Measurements from ENCODE around the gene SAFB.
A peak's percentile ranks its signal among the peaks of the same experiment; 100 is the strongest.

Gene SAFB

GRCh38 chr19:5632241-5632612 is 9.3 kb downstream of the SAFB start:
- no peak for FAIRE-seq
- no peak for DNase-seq (ENCODE audit: insufficient read length)
- TF ChIP-seq POLR2A (IDR thresholded peaks at IDR 0.05; ENCODE audit: low read depth, low read length), result no peak
- no peak for TF ChIP-seq TAF1 (IDR thresholded peaks at IDR 0.05; ENCODE audit: borderline replicate concordance, low read depth, low read length)
- no peak for TF ChIP-seq POLR2AphosphoS5 (IDR thresholded peaks at IDR 0.05; ENCODE audit: low read depth, low read length)

- no peak for DNase-seq (ENCODE audit: insufficient read length)
- FAIRE-seq, result no peak
- TF ChIP-seq POLR2AphosphoS5 (IDR thresholded peaks at IDR 0.05; ENCODE audit: low read depth, low read length) (no peak), POLR2A (IDR thresholded peaks at IDR 0.05; ENCODE audit: low read depth, low read length) (0 out of 2 replicates have a peak, but pooled peaks have one; percentile 24)
Measured at GRCh38 chr19:5632657-5633056, 9.8 kb downstream of the SAFB start.

- FAIRE-seq, result no peak
- no peak for TF ChIP-seq POLR2A (IDR thresholded peaks at IDR 0.05; ENCODE audit: low read depth, low read length)
- no peak for TF ChIP-seq POLR2AphosphoS5 (IDR thresholded peaks at IDR 0.05; ENCODE audit: low read depth, low read length)
- no peak for TF ChIP-seq TAF1 (IDR thresholded peaks at IDR 0.05; ENCODE audit: borderline replicate concordance, low read depth, low read length)
- DNase-seq (ENCODE audit: insufficient read length), result no peak
Measured at GRCh38 chr19:5635427-5635826, 12.5 kb downstream of the SAFB start.

- TF ChIP-seq POLR2A (IDR thresholded peaks at IDR 0.05; ENCODE audit: low read depth, low read length) (no peak), POLR2AphosphoS5 (IDR thresholded peaks at IDR 0.05; ENCODE audit: low read depth, low read length) (no peak), TAF1 (IDR thresholded peaks at IDR 0.05; ENCODE audit: borderline replicate concordance, low read depth, low read length) (no peak)
- FAIRE-seq (no peak), DNase-seq (ENCODE audit: insufficient read length) (no peak)
Measured at GRCh38 chr19:5637971-5638370, 15.1 kb downstream of the SAFB start.

GRCh38 chr19:5641171-5641570 is 18.3 kb downstream of the SAFB start:
- DNase-seq (ENCODE audit: insufficient read length), result no peak
- no peak for FAIRE-seq
- no peak for TF ChIP-seq POLR2AphosphoS5 (IDR thresholded peaks at IDR 0.05; ENCODE audit: low read depth, low read length)
- TF ChIP-seq POLR2A (IDR thresholded peaks at IDR 0.05; ENCODE audit: low read depth, low read length), result no peak
- no peak for TF ChIP-seq TAF1 (IDR thresholded peaks at IDR 0.05; ENCODE audit: borderline replicate concordance, low read depth, low read length)

GRCh38 chr19:5642204-5642603 is 19.3 kb downstream of the SAFB start:
- TF ChIP-seq POLR2A (IDR thresholded peaks at IDR 0.05; ENCODE audit: low read depth, low read length) (no peak), TAF1 (IDR thresholded peaks at IDR 0.05; ENCODE audit: borderline replicate concordance, low read depth, low read length) (no peak), POLR2AphosphoS5 (IDR thresholded peaks at IDR 0.05; ENCODE audit: low read depth, low read length) (no peak)
- FAIRE-seq, result no peak

GRCh38 chr19:5643060-5643459 is 20.2 kb downstream of the SAFB start:
- no peak for TF ChIP-seq POLR2AphosphoS5 (IDR thresholded peaks at IDR 0.05; ENCODE audit: low read depth, low read length)
- no peak for TF ChIP-seq POLR2A (IDR thresholded peaks at IDR 0.05; ENCODE audit: low read depth, low read length)
- TF ChIP-seq TAF1 (IDR thresholded peaks at IDR 0.05; ENCODE audit: borderline replicate concordance, low read depth, low read length), result no peak
- DNase-seq (ENCODE audit: insufficient read length) (no peak), FAIRE-seq (no peak)

More at GRCh38 chr19:5642204-5642603, 19.3 kb downstream of the SAFB start:
- no peak for DNase-seq (ENCODE audit: insufficient read length)

GRCh38 chr19:5644037-5644436 is 21.2 kb downstream of the SAFB start:
- FAIRE-seq (no peak), DNase-seq (ENCODE audit: insufficient read length) (no peak)
- no peak for TF ChIP-seq POLR2AphosphoS5 (IDR thresholded peaks at IDR 0.05; ENCODE audit: low read depth, low read length)
- TF ChIP-seq TAF1 (IDR thresholded peaks at IDR 0.05; ENCODE audit: borderline replicate concordance, low read depth, low read length), result no peak
- no peak for TF ChIP-seq POLR2A (IDR thresholded peaks at IDR 0.05; ENCODE audit: low read depth, low read length)

GRCh38 chr19:5645409-5645808 is 22.5 kb downstream of the SAFB start:
- no peak for TF ChIP-seq POLR2AphosphoS5 (IDR thresholded peaks at IDR 0.05; ENCODE audit: low read depth, low read length)
- no peak for TF ChIP-seq POLR2A (IDR thresholded peaks at IDR 0.05; ENCODE audit: low read depth, low read length)
- no peak for TF ChIP-seq TAF1 (IDR thresholded peaks at IDR 0.05; ENCODE audit: borderline replicate concordance, low read depth, low read length)
- DNase-seq (ENCODE audit: insufficient read length) (no peak), FAIRE-seq (no peak)

- DNase-seq (ENCODE audit: insufficient read length) (no peak), FAIRE-seq (no peak)
- TF ChIP-seq TAF1 (IDR thresholded peaks at IDR 0.05; ENCODE audit: borderline replicate concordance, low read depth, low read length) (no peak), POLR2AphosphoS5 (IDR thresholded peaks at IDR 0.05; ENCODE audit: low read depth, low read length) (no peak), POLR2A (IDR thresholded peaks at IDR 0.05; ENCODE audit: low read depth, low read length) (no peak)
Measured at GRCh38 chr19:5646703-5647102, 23.8 kb downstream of the SAFB start.

GRCh38 chr19:5648464-5648863 is 25.6 kb downstream of the SAFB start:
- DNase-seq (ENCODE audit: insufficient read length) (no peak), FAIRE-seq (no peak)
- TF ChIP-seq TAF1 (IDR thresholded peaks at IDR 0.05; ENCODE audit: borderline replicate concordance, low read depth, low read length) (no peak), POLR2AphosphoS5 (IDR thresholded peaks at IDR 0.05; ENCODE audit: low read depth, low read length) (no peak), POLR2A (IDR thresholded peaks at IDR 0.05; ENCODE audit: low read depth, low read length) (no peak)

- FAIRE-seq (no peak), DNase-seq (ENCODE audit: insufficient read length) (no peak)
- TF ChIP-seq POLR2A (IDR thresholded peaks at IDR 0.05; ENCODE audit: low read depth, low read length) (no peak), POLR2AphosphoS5 (IDR thresholded peaks at IDR 0.05; ENCODE audit: low read depth, low read length) (0 out of 2 replicates have a peak, but pooled peaks have one; percentile 20)
Measured at GRCh38 chr19:5651361-5651760, 28.5 kb downstream of the SAFB start.

GRCh38 chr19:5652261-5652660 is 29.4 kb downstream of the SAFB start:
- FAIRE-seq (no peak), DNase-seq (ENCODE audit: insufficient read length) (no peak)
- no peak for TF ChIP-seq TAF1 (IDR thresholded peaks at IDR 0.05; ENCODE audit: borderline replicate concordance, low read depth, low read length)
- no peak for TF ChIP-seq POLR2AphosphoS5 (IDR thresholded peaks at IDR 0.05; ENCODE audit: low read depth, low read length)
- no peak for TF ChIP-seq POLR2A (IDR thresholded peaks at IDR 0.05; ENCODE audit: low read depth, low read length)
